B cell (primary cell): ENCODE measurements around the gene SLC4A11. TPM values are rescaled to one million over a fixed set of nuclear protein-coding genes. Genes with fewer than 3 reads are reported as not detected.

Experiments
- ATAC-seq: fragments of 200-7000 bp; cut with Tn5 transposase; one replicate; pipeline ENCODE4 v1.10.0; 2021; ENCODE audit warnings: low read depth, mild to moderate bottlenecking, moderate number of reproducible peaks, moderate library complexity
- CTCF ChIA-PET: fragments of 350-600 bp; sonication (Branson Sonifier 250); formaldehyde crosslinking; loops from one replicate; lab custom pipeline; 2021; ENCODE audit warnings: antibody characterized with exemption, inconsistent platforms; lab: Charles Lee
- POLR2A ChIA-PET: fragments of 350-600 bp; sonication (Branson Sonifier 250); formaldehyde crosslinking; loops from one replicate; lab custom pipeline; 2021; ENCODE audit warnings: antibody characterized with exemption; lab: Charles Lee
- DNase-seq: peaks from one replicate; pipeline ENCODE4 v3.0.0; 2013
- H2AFZ ChIP-seq: 2 replicates; pipeline ENCODE4 v1.6.1; 2012; ENCODE audit warnings: mild to moderate bottlenecking, low read depth, low read length; ENCODE audit not compliant: insufficient read depth, poor library complexity, severe bottlenecking
- H3K27ac ChIP-seq, 2 donors: 1 replicate in 1 of 2; 2 replicates in 1 of 2; pipeline ENCODE4 v1.5.1; 2012 to 2013; ENCODE audit warnings: low read length in 2 of 2, mild to moderate bottlenecking in 2 of 2, moderate library complexity in 1 of 2
- H3K27me3 ChIP-seq, 4 experiments: fragments of 200-600 bp in 1 of 4; sonication (generic) in 1 of 4; replicated peaks in 1 of 4; 1 replicate in 2 of 4; 2 replicates in 2 of 4; pipeline versions ENCODE4 v1.6.1 to v1.7.0; 2013 to 2016; ENCODE audit warnings: low read length in 3 of 4, mild to moderate bottlenecking in 2 of 4, mixed read lengths in 1 of 4, moderate library complexity in 1 of 4; ENCODE audit not compliant: insufficient read depth in 4 of 4, control insufficient read depth in 3 of 4; ENCODE audit errors: control extremely low read depth in 1 of 4
- H3K36me3 ChIP-seq, 2 experiments: replicated peaks in 1 of 2; 1 replicate in 1 of 2; 2 replicates in 1 of 2; pipeline versions ENCODE4 v1.6.1 to v1.7.1; 2013; ENCODE audit warnings: low read length in 1 of 2; ENCODE audit not compliant: insufficient read depth in 2 of 2, control insufficient read depth in 1 of 2; ENCODE audit errors: control extremely low read depth in 1 of 2, extremely low read depth in 1 of 2
- H3K4me1 ChIP-seq, 2 donors: fragments of 200-600 bp in 1 of 2; sonication (generic) in 1 of 2; 1 replicate in 1 of 2; 2 replicates in 1 of 2; pipeline versions ENCODE4 v1.5.1 to v1.6.1; 2013 to 2017; ENCODE audit warnings: low read length in 2 of 2; ENCODE audit not compliant: control insufficient read depth in 2 of 2, insufficient read depth in 2 of 2
- H3K4me2 ChIP-seq: replicated peaks from 2 replicates; pipeline ENCODE3; 2012; ENCODE audit warnings: mild to moderate bottlenecking, low read depth, low read length; ENCODE audit not compliant: poor library complexity, severe bottlenecking
- H3K4me3 ChIP-seq, 5 experiments: fragments of 200-600 bp in 1 of 5; sonication (generic) in 1 of 5; 1 replicate in 3 of 5; 2 replicates in 2 of 5; pipeline versions ENCODE4 v1.5.1 to v1.7.0; 2011 to 2016; ENCODE audit warnings: low read length in 4 of 5, mild to moderate bottlenecking in 4 of 5, low read depth in 2 of 5, control low read depth in 1 of 5, moderate library complexity in 1 of 5; ENCODE audit not compliant: insufficient read depth in 1 of 5; ENCODE audit errors: control extremely low read depth in 1 of 5, extremely low read depth in 1 of 5
- H3K79me2 ChIP-seq: fragments of 200-600 bp; sonication (generic); one replicate; pipeline ENCODE4 v1.6.0; 2016; ENCODE audit warnings: low read length; ENCODE audit not compliant: control insufficient read depth, insufficient read depth
- H3K9ac ChIP-seq: fragments of 200-600 bp; sonication (generic); 2 replicates; pipeline ENCODE4 v1.6.1; 2017; ENCODE audit warnings: mild to moderate bottlenecking, low read length, moderate library complexity
- H3K9me3 ChIP-seq, 3 donors: one replicate each; pipeline versions ENCODE4 v1.6.1 to v1.7.1; 2013; ENCODE audit warnings: low read length in 2 of 3; ENCODE audit not compliant: control insufficient read depth in 2 of 3, insufficient read depth in 1 of 3; ENCODE audit errors: control extremely low read depth in 1 of 3
- H4K20me1 ChIP-seq: 2 replicates; pipeline ENCODE4 v1.6.0; 2012; ENCODE audit warnings: mild to moderate bottlenecking, low read length; ENCODE audit not compliant: insufficient read depth, control insufficient read depth, poor library complexity, severe bottlenecking
- H3K27ac Mint-ChIP-seq: one replicate; pipeline ENCODE4 v1.8.0; 2021; ENCODE audit warnings: mixed read lengths
- H3K27me3 Mint-ChIP-seq: one replicate; pipeline ENCODE4 v1.8.0; 2021; ENCODE audit warnings: mixed read lengths
- H3K4me1 Mint-ChIP-seq: one replicate; pipeline ENCODE4 v1.8.0; 2021; ENCODE audit warnings: mixed read lengths
- H3K4me3 Mint-ChIP-seq: one replicate; pipeline ENCODE4 v1.8.0; 2021; ENCODE audit warnings: mixed read lengths
- H3K9me3 Mint-ChIP-seq: one replicate; pipeline ENCODE4 v1.8.0; 2022; ENCODE audit warnings: mixed read lengths; ENCODE audit not compliant: insufficient read depth
- CTCF ChIP-seq: fragments of 200-600 bp; IDR thresholded peaks from one replicate; pipeline ENCODE4 v1.8.0; 2022; ENCODE audit warnings: antibody characterized with exemption, mild to moderate bottlenecking
- EZH2 ChIP-seq: IDR thresholded peaks from 2 replicates; pipeline ENCODE4 v1.6.1; 2012; ENCODE audit warnings: borderline replicate concordance, low read depth, mild to moderate bottlenecking, moderate library complexity, low read length; ENCODE audit not compliant: insufficient read depth, poor library complexity, severe bottlenecking
- WGBS: methylation state at CpG from one replicate; pipeline ENCODE4 v1.1.5; 2013; ENCODE audit warnings: missing lambda C conversion rate; ENCODE audit not compliant: insufficient coverage; 5-methylcytosine and 5-hydroxymethylcytosine counted together
- intact Hi-C: fragments of 100-400 bp; cut with micrococcal nuclease; formaldehyde crosslinking; loops from one replicate; pipeline ENCODE4 v1.10.0; 2022
- polyA plus RNA-seq: library from polyadenylated mRNA; depleted of rRNA; stranded (reverse); fragments of >200 nt; gene quantifications from 2 replicates; pipeline ENCODE4 v1.2.3, GENCODE V29; 2012
- total RNA-seq, 2 donors: library from RNA; stranded (reverse); fragments of 120-200 nt in 1 of 2; gene quantifications; 1 replicate in 1 of 2; 2 replicates in 1 of 2; pipeline versions ENCODE4 v1.2.3 to v1.2.4, GENCODE V29; 2013 to 2022

SLC4A11 gene
- total and polyA plus RNA-seq, 2 donors (not counting 1 experiment from before 2014, with no cell fraction given): 0.85 to 1.6 TPM

DNA sequence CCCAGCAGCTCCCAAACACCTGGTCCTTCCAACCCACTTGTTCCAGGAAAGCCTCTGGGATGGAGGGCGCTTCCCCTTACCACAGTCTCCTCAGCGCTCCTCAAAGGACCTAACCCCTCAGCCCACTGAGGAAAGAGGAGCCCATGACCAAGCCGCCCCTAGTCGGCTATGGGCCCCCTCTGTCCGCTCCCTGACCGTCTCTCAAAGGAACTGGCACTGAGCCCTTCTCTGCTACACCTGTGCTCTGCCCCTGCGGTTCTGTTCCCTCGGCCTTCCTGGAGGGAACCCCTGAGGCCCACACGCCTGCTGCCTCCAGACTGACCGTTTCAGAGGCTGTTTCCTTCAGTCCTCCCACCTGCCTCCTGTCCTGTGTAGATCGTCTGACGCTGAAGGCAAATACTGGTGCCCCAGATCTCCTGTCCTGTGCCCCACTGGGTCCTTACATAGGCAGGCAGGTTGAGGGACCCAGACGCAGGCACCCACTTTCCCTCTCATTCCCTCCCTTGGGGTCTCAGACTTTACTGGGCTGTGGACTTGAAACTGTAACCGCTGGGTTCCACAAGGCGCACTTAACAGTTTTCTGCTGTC is 1.9 kb upstream of the SLC4A11 start:
- Histone ChIP-seq H3K36me3 (no peaks in the 10 kb centered on the region), H3K27me3 (peaks cover 0 to 56% (median 21%) of the 10 kb centered on the region in 4 experiments), H3K27ac (no peak overlapping the region), H3K4me1 (peaks cover 18 to 22% of the 10 kb centered on the region in 2 donors), H3K9ac (no peak overlapping the region), H3K4me2 (no peak overlapping the region), H3K79me2 (no peaks in the 10 kb centered on the region), H3K9me3 (peaks cover 0 to 19% (median 0%) of the 10 kb centered on the region in 3 donors), H3K4me3 (no peak overlapping the region), H4K20me1 (no peaks in the 10 kb centered on the region), H2AFZ (no peak overlapping the region)
- no peak for TF ChIP-seq CTCF
- no peak for TF ChIP-seq EZH2
- ChIA-PET CTCF (interaction anchor here (1.6 kb wide), 1 partner anchor 15 kb away, joined by 4 read pairs; no protein-coding TSS in a partner anchor), POLR2A (no interaction called here)
- ATAC-seq (no peak), DNase-seq (no peak)
- 91% methylated on average over 13 of the region's 15 CpGs for WGBS
- Mint-ChIP-seq H3K4me1 (peaks cover 19% of the 10 kb centered on the region), H3K9me3 (no peaks in the 10 kb centered on the region), H3K4me3 (peak overlapping the region; percentile 92), H3K27ac (no peak overlapping the region), H3K27me3 (peaks cover 43% of the 10 kb centered on the region)
- intact Hi-C loops: no loop called here
